PC-3 (cell line): ENCODE measurements around the gene PRKCQ. TPM values are rescaled to one million over a fixed set of nuclear protein-coding genes. Genes with fewer than 3 reads are reported as not detected.

Source experiments
- ATAC-seq: fragments of 200-7000 bp; cut with Tn5 transposase; 2 replicates; pipeline ENCODE4 v1.9.1; 2020; ENCODE audit warnings: mild to moderate bottlenecking, moderate library complexity
- BruUV-seq: library from RNA; stranded (reverse); fragments of 400-500 nt; replicated peaks from 2 replicates; lab custom pipeline; 2021; lab: Mats Ljungman, UMichigan
- CTCF ChIA-PET: fragments of 300-600 bp; sonication (Branson Sonifier 250); formaldehyde crosslinking; loops from one replicate; lab custom pipeline; 2022; ENCODE audit warnings: antibody characterized with exemption; lab: Charles Lee
- POLR2A ChIA-PET: fragments of 300-600 bp; sonication (Branson Sonifier 250); formaldehyde crosslinking; loops from one replicate; lab custom pipeline; 2022; ENCODE audit warnings: antibody characterized with exemption; ENCODE audit not compliant: unreplicated experiment; lab: Charles Lee
- DNase-seq: peaks from one replicate; pipeline ENCODE4 v3.0.0-alpha.2; 2015
- H2AFZ ChIP-seq: fragments of 300-600 bp; sonication (generic); 2 replicates; pipeline ENCODE4 v1.6.0; 2016; ENCODE audit warnings: antibody characterized with exemption, low read length
- H3F3A ChIP-seq: fragments of 300-600 bp; sonication (generic); one replicate; pipeline ENCODE4 v1.6.0; 2017; ENCODE audit warnings: antibody characterized with exemption, low read length, control low read depth, mild to moderate bottlenecking; ENCODE audit not compliant: unreplicated experiment
- H3K27ac ChIP-seq: fragments of 300-600 bp; sonication (generic); 2 replicates; pipeline ENCODE4 v1.5.1; 2016; ENCODE audit warnings: mild to moderate bottlenecking, low read length
- H3K27me3 ChIP-seq: fragments of 300-600 bp; sonication (generic); 2 replicates; pipeline ENCODE4 v1.6.1; 2016; ENCODE audit warnings: low read length, mixed read lengths
- H3K36me3 ChIP-seq: fragments of 300-600 bp; sonication (generic); 2 replicates; pipeline ENCODE4 v1.6.1; 2016; ENCODE audit warnings: low read depth, mixed run types, low read length, mixed read lengths
- H3K4me1 ChIP-seq: fragments of 300-600 bp; sonication (generic); 2 replicates; pipeline ENCODE4 v1.5.1; 2016; ENCODE audit warnings: low read length; ENCODE audit not compliant: insufficient read depth
- H3K4me2 ChIP-seq: fragments of 300-600 bp; sonication (generic); 2 replicates; pipeline ENCODE4 v1.6.0; 2016; ENCODE audit warnings: low read length
- H3K4me3 ChIP-seq: fragments of 300-600 bp; sonication (generic); 2 replicates; pipeline ENCODE4 v1.5.1; 2016; ENCODE audit warnings: mild to moderate bottlenecking, low read length, mixed read lengths
- H3K79me2 ChIP-seq: fragments of 300-600 bp; sonication (generic); 2 replicates; pipeline ENCODE4 v1.6.1; 2017; ENCODE audit warnings: low read length, mixed read lengths
- H3K9ac ChIP-seq: fragments of 300-600 bp; sonication (generic); 2 replicates; pipeline ENCODE4 v1.6.0; 2016; ENCODE audit warnings: mild to moderate bottlenecking, low read length
- H3K9me2 ChIP-seq: fragments of 300-600 bp; sonication (generic); replicated peaks from 2 replicates; pipeline ENCODE4 v1.6.1; 2016; ENCODE audit warnings: mixed run types, low read length, mixed read lengths
- H3K9me3 ChIP-seq: fragments of 300-600 bp; sonication (generic); 2 replicates; pipeline ENCODE4 v1.6.1; 2016; ENCODE audit warnings: low read length, mixed read lengths
- H4K20me1 ChIP-seq: fragments of 300-600 bp; sonication (generic); 2 replicates; pipeline ENCODE4 v1.6.1; 2016; ENCODE audit warnings: low read length, mixed read lengths
- CTCF ChIP-seq: fragments of 300-600 bp; sonication (generic); conservative IDR thresholded peaks from 2 replicates; pipeline ENCODE4 v1.5.1; 2017; ENCODE audit warnings: antibody characterized with exemption, low read depth, mild to moderate bottlenecking, low read length
- EZH2 ChIP-seq: fragments of 300-600 bp; sonication (generic); IDR thresholded peaks from one replicate; pipeline ENCODE4 v1.6.1; 2017; ENCODE audit warnings: antibody characterized with exemption, mild to moderate bottlenecking, low read length; ENCODE audit not compliant: unreplicated experiment
- EZH2phosphoT487 ChIP-seq: fragments of 300-600 bp; sonication (generic); IDR thresholded peaks from 2 replicates; pipeline ENCODE4 v1.6.1; 2018; ENCODE audit warnings: mild to moderate bottlenecking, antibody characterized with exemption, low read length, borderline replicate concordance
- intact Hi-C: fragments of 100-400 bp; cut with micrococcal nuclease; formaldehyde crosslinking; loops from 2 replicates; pipeline ENCODE4 v1.9.0; 2023
- total RNA-seq: library from RNA; depleted of rRNA; stranded (reverse); fragments of >200 nt; gene quantifications from 2 replicates; pipeline ENCODE4 v1.2.3, GENCODE V29; 2014

PRKCQ gene
- total RNA-seq, 1 experiment from 2014 or later, result not detected

GRCh38 chr10:6579183-6579903, 733 bp downstream of the PRKCQ start:
- peaks cover 40% of the 10 kb centered on the region; the same call in 1 of the 2 replicates for H3K27me3 ChIP-seq
- no peaks in the 10 kb centered on the region for H3F3A ChIP-seq
- H3K36me3 ChIP-seq, result no peaks in the 10 kb centered on the region
- H3K27ac ChIP-seq, result no peak overlapping the region
- no peak overlapping the region for H2AFZ ChIP-seq
- ChIA-PET POLR2A (no interaction called here), CTCF (no interaction called here)
- H3K4me1 ChIP-seq, result no peaks in the 10 kb centered on the region
- H4K20me1 ChIP-seq, result no peaks in the 10 kb centered on the region
- no peak for DNase-seq
- H3K4me2 ChIP-seq, result no peak overlapping the region
- no peak for ATAC-seq
- H3K4me3 ChIP-seq, result no peak overlapping the region
- H3K79me2 ChIP-seq, result no peaks in the 10 kb centered on the region
- intact Hi-C loops, result no loop called here
- no peaks in the 10 kb centered on the region for H3K9me2 ChIP-seq
- no peak overlapping the region for H3K9ac ChIP-seq
- BruUV-seq, result no TSS peak
- H3K9me3 ChIP-seq, result no peaks in the 10 kb centered on the region
- TF ChIP-seq CTCF (no peak), EZH2 (no peak), EZH2phosphoT487 (no peak)

- H3F3A ChIP-seq, result no peaks in the 10 kb centered on the region
- no peak overlapping the region for H2AFZ ChIP-seq
- peaks cover 44% of the 10 kb centered on the region; the same call in 1 of the 2 replicates for H3K27me3 ChIP-seq
- no peaks in the 10 kb centered on the region for H4K20me1 ChIP-seq
- H3K9me3 ChIP-seq, result no peaks in the 10 kb centered on the region
- POLR2A ChIA-PET, result no interaction called here
- no peaks in the 10 kb centered on the region for H3K36me3 ChIP-seq
- ATAC-seq, result no peak
- intact Hi-C loops, result no loop called here
- CTCF ChIA-PET, result no interaction called here
- no peak overlapping the region for H3K4me2 ChIP-seq
- H3K9ac ChIP-seq, result no peak overlapping the region
- no peaks in the 10 kb centered on the region for H3K4me1 ChIP-seq
- no TSS peak for BruUV-seq
- no peak for DNase-seq
- H3K79me2 ChIP-seq, result no peaks in the 10 kb centered on the region
- no peak overlapping the region for H3K27ac ChIP-seq
- H3K9me2 ChIP-seq, result no peaks in the 10 kb centered on the region
- H3K4me3 ChIP-seq, result no peak overlapping the region
- TF ChIP-seq CTCF (no peak), EZH2phosphoT487 (no peak), EZH2 (no peak)
Observed at GRCh38 chr10:6578795-6579182, 1.3 kb downstream of the PRKCQ start.

- no peak for DNase-seq
- Histone ChIP-seq H3F3A (no peaks in the 10 kb centered on the region), H3K36me3 (no peaks in the 10 kb centered on the region), H3K9me2 (no peaks in the 10 kb centered on the region), H3K9ac (no peak overlapping the region), H3K27me3 (peaks cover 49% of the 10 kb centered on the region), H3K4me1 (no peaks in the 10 kb centered on the region), H4K20me1 (no peaks in the 10 kb centered on the region), H3K79me2 (no peaks in the 10 kb centered on the region), H3K27ac (no peak overlapping the region), H3K9me3 (no peaks in the 10 kb centered on the region), H3K4me2 (no peak overlapping the region), H3K4me3 (no peak overlapping the region), H2AFZ (no peak overlapping the region)
- TF ChIP-seq CTCF (no peak), EZH2 (no peak), EZH2phosphoT487 (no peak)
- CTCF ChIA-PET, result no interaction called here
- POLR2A ChIA-PET, result no interaction called here
- no TSS peak for BruUV-seq
- intact Hi-C loops, result no loop called here
- ATAC-seq, result no peak
Observed at GRCh38 chr10:6578251-6578771, 1.8 kb downstream of the PRKCQ start.
